ENCODE measurements around the gene UBR3.

DNA sequence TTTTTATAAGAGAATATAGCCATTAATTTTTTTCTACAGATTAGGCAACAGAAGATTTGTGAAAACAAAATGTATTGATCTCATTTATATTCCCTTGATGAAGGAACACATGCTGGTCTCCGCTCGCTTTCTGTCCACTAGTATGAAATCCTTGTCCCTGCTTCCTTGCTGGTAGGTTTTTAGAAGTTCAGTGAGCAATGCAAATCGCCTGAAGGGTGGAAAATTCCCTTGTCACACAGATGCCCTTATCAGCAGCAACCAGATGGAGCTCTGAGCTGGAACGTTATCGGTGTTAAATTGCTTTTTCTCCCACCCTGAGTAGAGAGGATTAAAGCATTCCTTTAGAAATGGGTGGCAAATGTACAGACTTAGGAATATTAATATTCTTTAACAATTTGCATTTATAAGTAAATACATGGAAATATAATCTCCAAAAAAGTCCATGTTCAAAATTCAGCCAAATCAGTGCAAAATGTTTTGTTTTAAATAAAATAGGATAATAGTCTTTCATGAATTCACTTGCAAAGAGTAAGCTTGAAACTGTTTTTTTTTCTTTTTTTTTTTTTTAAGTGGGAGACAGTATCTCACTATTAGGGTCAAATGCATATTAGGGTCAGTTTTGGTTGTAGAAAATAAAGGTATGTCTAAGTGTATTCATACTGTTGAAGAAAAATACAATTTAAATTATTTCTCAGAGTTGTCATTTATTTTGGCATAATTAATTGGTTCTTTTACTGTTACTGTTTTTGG, 186.7 kb downstream of the UBR3 start:
- TF ChIP-seq EZH2 (IDR thresholded peaks at IDR 0.05; ENCODE audit: borderline replicate concordance, low read depth, low read length, poor library complexity, severe bottlenecking), result no peak
- TF ChIP-seq, protein P1, sequence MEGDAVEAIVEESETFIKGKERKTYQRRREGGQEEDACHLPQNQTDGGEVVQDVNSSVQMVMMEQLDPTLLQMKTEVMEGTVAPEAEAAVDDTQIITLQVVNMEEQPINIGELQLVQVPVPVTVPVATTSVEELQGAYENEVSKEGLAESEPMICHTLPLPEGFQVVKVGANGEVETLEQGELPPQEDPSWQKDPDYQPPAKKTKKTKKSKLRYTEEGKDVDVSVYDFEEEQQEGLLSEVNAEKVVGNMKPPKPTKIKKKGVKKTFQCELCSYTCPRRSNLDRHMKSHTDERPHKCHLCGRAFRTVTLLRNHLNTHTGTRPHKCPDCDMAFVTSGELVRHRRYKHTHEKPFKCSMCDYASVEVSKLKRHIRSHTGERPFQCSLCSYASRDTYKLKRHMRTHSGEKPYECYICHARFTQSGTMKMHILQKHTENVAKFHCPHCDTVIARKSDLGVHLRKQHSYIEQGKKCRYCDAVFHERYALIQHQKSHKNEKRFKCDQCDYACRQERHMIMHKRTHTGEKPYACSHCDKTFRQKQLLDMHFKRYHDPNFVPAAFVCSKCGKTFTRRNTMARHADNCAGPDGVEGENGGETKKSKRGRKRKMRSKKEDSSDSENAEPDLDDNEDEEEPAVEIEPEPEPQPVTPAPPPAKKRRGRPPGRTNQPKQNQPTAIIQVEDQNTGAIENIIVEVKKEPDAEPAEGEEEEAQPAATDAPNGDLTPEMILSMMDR (conservative IDR thresholded peaks at IDR 0.05; ENCODE audit: low read depth, low read length), result no peak

Data from A673 (cell line).